ENCODE results near the gene SFTPD.

DNA sequence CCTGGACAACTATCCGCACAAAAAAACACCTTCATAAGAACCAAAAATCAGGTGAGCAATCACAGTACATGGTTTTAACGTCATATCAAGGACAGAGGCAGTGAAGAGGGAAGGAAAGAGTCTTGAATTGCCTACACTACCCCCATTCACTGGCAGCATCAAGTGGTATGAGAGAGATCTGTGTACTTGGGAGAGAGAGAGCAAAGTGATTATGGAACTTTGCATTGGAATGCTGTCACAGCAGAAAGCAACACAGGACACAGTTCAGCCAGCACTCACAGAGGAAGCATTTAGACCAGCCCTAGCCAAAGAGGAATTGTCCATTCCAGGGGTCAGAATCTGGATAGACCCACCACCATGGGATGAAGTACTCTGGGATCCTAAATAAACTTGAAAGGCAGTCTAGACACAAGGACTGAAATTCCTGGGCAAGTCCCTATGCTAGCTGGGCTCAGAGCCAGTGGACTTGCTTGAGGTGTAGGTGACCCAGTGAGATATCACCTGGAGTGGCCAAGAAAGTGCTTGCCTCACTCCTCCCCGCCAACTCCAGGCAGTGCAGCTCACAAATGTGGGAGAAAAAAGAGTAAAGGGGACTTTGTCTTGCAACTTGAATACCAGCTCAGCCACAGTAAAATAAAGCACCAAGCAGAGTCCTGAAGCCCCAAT lies 30.5 kb upstream of the SFTPD start:
- TF ChIP-seq, protein P1, sequence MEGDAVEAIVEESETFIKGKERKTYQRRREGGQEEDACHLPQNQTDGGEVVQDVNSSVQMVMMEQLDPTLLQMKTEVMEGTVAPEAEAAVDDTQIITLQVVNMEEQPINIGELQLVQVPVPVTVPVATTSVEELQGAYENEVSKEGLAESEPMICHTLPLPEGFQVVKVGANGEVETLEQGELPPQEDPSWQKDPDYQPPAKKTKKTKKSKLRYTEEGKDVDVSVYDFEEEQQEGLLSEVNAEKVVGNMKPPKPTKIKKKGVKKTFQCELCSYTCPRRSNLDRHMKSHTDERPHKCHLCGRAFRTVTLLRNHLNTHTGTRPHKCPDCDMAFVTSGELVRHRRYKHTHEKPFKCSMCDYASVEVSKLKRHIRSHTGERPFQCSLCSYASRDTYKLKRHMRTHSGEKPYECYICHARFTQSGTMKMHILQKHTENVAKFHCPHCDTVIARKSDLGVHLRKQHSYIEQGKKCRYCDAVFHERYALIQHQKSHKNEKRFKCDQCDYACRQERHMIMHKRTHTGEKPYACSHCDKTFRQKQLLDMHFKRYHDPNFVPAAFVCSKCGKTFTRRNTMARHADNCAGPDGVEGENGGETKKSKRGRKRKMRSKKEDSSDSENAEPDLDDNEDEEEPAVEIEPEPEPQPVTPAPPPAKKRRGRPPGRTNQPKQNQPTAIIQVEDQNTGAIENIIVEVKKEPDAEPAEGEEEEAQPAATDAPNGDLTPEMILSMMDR (IDR thresholded peaks at IDR 0.05; ENCODE audit: insufficient read depth, low read length): no peak
- TF ChIP-seq POLR2AphosphoS5 (IDR thresholded peaks at IDR 0.05; ENCODE audit: low read depth) (no peak), GABPA (IDR thresholded peaks at IDR 0.05; ENCODE audit: low read depth) (no peak), SPI1 (IDR thresholded peaks at IDR 0.05; ENCODE audit: borderline replicate concordance, low read depth) (no peak)
- TF ChIP-seq, protein P2, sequence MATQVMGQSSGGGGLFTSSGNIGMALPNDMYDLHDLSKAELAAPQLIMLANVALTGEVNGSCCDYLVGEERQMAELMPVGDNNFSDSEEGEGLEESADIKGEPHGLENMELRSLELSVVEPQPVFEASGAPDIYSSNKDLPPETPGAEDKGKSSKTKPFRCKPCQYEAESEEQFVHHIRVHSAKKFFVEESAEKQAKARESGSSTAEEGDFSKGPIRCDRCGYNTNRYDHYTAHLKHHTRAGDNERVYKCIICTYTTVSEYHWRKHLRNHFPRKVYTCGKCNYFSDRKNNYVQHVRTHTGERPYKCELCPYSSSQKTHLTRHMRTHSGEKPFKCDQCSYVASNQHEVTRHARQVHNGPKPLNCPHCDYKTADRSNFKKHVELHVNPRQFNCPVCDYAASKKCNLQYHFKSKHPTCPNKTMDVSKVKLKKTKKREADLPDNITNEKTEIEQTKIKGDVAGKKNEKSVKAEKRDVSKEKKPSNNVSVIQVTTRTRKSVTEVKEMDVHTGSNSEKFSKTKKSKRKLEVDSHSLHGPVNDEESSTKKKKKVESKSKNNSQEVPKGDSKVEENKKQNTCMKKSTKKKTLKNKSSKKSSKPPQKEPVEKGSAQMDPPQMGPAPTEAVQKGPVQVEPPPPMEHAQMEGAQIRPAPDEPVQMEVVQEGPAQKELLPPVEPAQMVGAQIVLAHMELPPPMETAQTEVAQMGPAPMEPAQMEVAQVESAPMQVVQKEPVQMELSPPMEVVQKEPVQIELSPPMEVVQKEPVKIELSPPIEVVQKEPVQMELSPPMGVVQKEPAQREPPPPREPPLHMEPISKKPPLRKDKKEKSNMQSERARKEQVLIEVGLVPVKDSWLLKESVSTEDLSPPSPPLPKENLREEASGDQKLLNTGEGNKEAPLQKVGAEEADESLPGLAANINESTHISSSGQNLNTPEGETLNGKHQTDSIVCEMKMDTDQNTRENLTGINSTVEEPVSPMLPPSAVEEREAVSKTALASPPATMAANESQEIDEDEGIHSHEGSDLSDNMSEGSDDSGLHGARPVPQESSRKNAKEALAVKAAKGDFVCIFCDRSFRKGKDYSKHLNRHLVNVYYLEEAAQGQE (IDR thresholded peaks at IDR 0.05; ENCODE audit: insufficient replicate concordance, low read depth): no peak

Data from HL-60 (cell line).